Stimulated activated CD4-positive, alpha-beta T cell treated with anti-CD3 and anti-CD28 coated beads, Interleukin-2, amount 100 ng/mL, for 24 hours (primary cell): ENCODE data around the gene UBE2E2.

Source experiments
- DNase-seq, 2 donors: peaks; one replicate each; pipeline ENCODE4 v3.0.0-alpha.2; 2020

UBE2E2 gene

GRCh38 chr3:23396746-23397145 lies 193.6 kb downstream of the UBE2E2 start:
- DNase-seq: no peak

- DNase-seq: no peak
Measured at GRCh38 chr3:23399221-23399620, 196.1 kb downstream of the UBE2E2 start.

GRCh38 chr3:23402728-23403492 lies 199.8 kb downstream of the UBE2E2 start:
- DNase-seq: no peak

GRCh38 chr3:23404246-23404645 lies 201.1 kb downstream of the UBE2E2 start:
- DNase-seq: no peak

- no peak for DNase-seq
Measured at GRCh38 chr3:23405081-23405480, 202.0 kb downstream of the UBE2E2 start.

- DNase-seq: no peak
Measured at GRCh38 chr3:23406601-23407000, 203.5 kb downstream of the UBE2E2 start.

- no peak for DNase-seq
Measured at GRCh38 chr3:23418026-23418425, 214.9 kb downstream of the UBE2E2 start.

GRCh38 chr3:23421811-23422516 lies 218.8 kb downstream of the UBE2E2 start:
- no peak for DNase-seq

GRCh38 chr3:23422517-23422851 lies 219.4 kb downstream of the UBE2E2 start:
- no peak for DNase-seq

GRCh38 chr3:23425410-23425809 lies 222.3 kb downstream of the UBE2E2 start:
- no peak for DNase-seq

- no peak for DNase-seq
Measured at GRCh38 chr3:23430781-23431398, 227.8 kb downstream of the UBE2E2 start.

GRCh38 chr3:23431764-23432163 lies 228.6 kb downstream of the UBE2E2 start:
- DNase-seq: no peak

- DNase-seq: no peak
Measured at GRCh38 chr3:23435318-23435717, 232.2 kb downstream of the UBE2E2 start.

- DNase-seq: no peak
Measured at GRCh38 chr3:23435904-23436303, 232.8 kb downstream of the UBE2E2 start.

- no peak for DNase-seq
Measured at GRCh38 chr3:23437484-23438145, 234.5 kb downstream of the UBE2E2 start.

GRCh38 chr3:23438657-23439056 lies 235.5 kb downstream of the UBE2E2 start:
- no peak for DNase-seq

GRCh38 chr3:23439080-23439479 lies 236.0 kb downstream of the UBE2E2 start:
- no peak for DNase-seq

GRCh38 chr3:23440416-23441294 lies 237.5 kb downstream of the UBE2E2 start:
- no peak for DNase-seq

- no peak for DNase-seq
Measured at GRCh38 chr3:23442598-23443383, 239.7 kb downstream of the UBE2E2 start.

- DNase-seq: no peak
Measured at GRCh38 chr3:23444386-23444785, 241.3 kb downstream of the UBE2E2 start.

- DNase-seq: no peak
Measured at GRCh38 chr3:23446301-23446700, 243.2 kb downstream of the UBE2E2 start.
